Measurements from ENCODE around the gene DPP4. TPM values are rescaled to one million over a fixed set of nuclear protein-coding genes. Genes with fewer than 3 reads are reported as not detected.

Gene DPP4
- total RNA-seq, 1 experiment from 2014 or later, result 27.6 TPM

GRCh38 chr2:162057426-162057825 lies 16.6 kb downstream of the DPP4 start:
- Mint-ChIP-seq H3K4me1 (ENCODE audit: low read depth, unreplicated experiment) (peaks cover 22% of the 10 kb centered on the region), H3K36me3 (ENCODE audit: insufficient read depth, unreplicated experiment) (no peaks in the 10 kb centered on the region), H3K9me3 (ENCODE audit: low read depth, unreplicated experiment) (no peaks in the 10 kb centered on the region), H3K4me3 (ENCODE audit: low read depth, unreplicated experiment) (no peak overlapping the region), H3K27me3 (ENCODE audit: unreplicated experiment) (no peaks in the 10 kb centered on the region), H3K27ac (ENCODE audit: unreplicated experiment) (no peak overlapping the region)
- CTCF ChIA-PET, result no interaction called here
- no peak for DNase-seq
- intact Hi-C loops (cut with micrococcal nuclease; ENCODE audit: unreplicated experiment), result no loop called here
- TF ChIP-seq CTCF (IDR thresholded peaks at IDR 0.05; ENCODE audit: unreplicated experiment), result no peak
- BruUV-seq (replicated peaks), result no TSS peak

GRCh38 chr2:162056796-162057399 lies 17.1 kb downstream of the DPP4 start:
- no peaks in the 10 kb centered on the region for H3K36me3 Mint-ChIP-seq (ENCODE audit: insufficient read depth, unreplicated experiment)
- DNase-seq, result no peak
- no peaks in the 10 kb centered on the region for H3K27me3 Mint-ChIP-seq (ENCODE audit: unreplicated experiment)
- CTCF ChIA-PET, result no interaction called here
- no TSS peak for BruUV-seq (replicated peaks)
- no peak overlapping the region for H3K4me3 Mint-ChIP-seq (ENCODE audit: low read depth, unreplicated experiment)
- peaks cover 21% of the 10 kb centered on the region for H3K4me1 Mint-ChIP-seq (ENCODE audit: low read depth, unreplicated experiment)
- no peaks in the 10 kb centered on the region for H3K9me3 Mint-ChIP-seq (ENCODE audit: low read depth, unreplicated experiment)
- no peak for TF ChIP-seq CTCF (IDR thresholded peaks at IDR 0.05; ENCODE audit: unreplicated experiment)
- H3K27ac Mint-ChIP-seq (ENCODE audit: unreplicated experiment), result no peak overlapping the region
- intact Hi-C loops (cut with micrococcal nuclease; ENCODE audit: unreplicated experiment), result no loop called here

DNA sequence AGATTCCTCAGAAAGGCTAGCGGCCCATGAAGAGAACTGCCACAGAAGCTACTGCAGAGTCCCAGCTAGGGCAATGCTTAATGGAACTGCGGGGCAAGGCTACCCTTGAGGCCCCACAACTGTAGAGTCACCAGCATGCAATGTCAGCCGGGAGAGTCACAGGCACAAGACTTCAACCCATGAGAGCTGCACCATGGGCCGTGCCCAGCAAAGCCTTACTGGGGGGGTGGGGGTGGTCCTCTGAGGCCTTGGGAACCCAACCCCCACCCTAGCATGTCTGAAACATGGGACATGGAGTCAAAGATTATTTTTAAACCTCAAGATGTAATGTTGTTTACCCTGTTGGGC lies 20.2 kb downstream of the DPP4 start:
- intact Hi-C loops (cut with micrococcal nuclease; ENCODE audit: unreplicated experiment), result no loop called here
- no peak for DNase-seq
- CTCF ChIA-PET, result no interaction called here
- Mint-ChIP-seq H3K27ac (ENCODE audit: unreplicated experiment) (no peak overlapping the region), H3K4me1 (ENCODE audit: low read depth, unreplicated experiment) (peaks cover 11% of the 10 kb centered on the region), H3K36me3 (ENCODE audit: insufficient read depth, unreplicated experiment) (no peaks in the 10 kb centered on the region), H3K4me3 (ENCODE audit: low read depth, unreplicated experiment) (no peak overlapping the region), H3K9me3 (ENCODE audit: low read depth, unreplicated experiment) (no peaks in the 10 kb centered on the region), H3K27me3 (ENCODE audit: unreplicated experiment) (no peaks in the 10 kb centered on the region)
- no peak for TF ChIP-seq CTCF (IDR thresholded peaks at IDR 0.05; ENCODE audit: unreplicated experiment)
- no TSS peak for BruUV-seq (replicated peaks)

DNA sequence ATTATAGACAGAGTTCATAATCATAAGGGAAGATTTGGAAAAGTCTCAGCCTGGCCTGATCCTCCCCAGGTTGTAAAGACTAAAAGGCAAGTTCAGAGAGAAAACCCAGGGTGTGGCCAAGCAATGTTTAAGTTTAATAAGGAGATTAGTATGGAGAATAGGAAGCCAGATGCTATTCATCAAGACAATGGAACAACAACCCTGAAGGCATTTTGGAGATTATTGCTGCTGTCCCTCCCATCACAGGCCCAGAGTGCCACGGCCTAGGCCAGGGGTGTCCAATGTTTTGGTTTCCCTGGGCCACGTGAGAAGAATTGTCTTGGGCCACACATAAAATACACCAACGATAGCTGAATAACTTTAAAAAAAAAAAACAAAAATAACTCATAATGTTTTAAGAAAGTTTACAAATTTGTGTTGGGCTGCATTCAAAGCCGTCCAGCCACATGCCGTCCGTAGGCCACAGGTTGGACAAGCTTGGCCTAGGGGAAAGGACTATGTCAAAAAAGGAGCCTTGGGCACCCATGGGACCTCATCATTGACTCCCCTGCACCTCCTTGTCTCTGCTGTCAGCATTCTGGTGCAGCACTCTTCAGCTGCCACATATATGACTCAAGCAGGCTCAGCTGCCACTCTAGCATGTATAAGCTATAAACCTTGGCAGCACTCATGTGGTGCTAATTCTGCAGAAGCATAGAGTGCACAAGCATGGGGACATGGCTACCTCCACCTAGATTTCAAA lies 20.8 kb downstream of the DPP4 start:
- intact Hi-C loops (cut with micrococcal nuclease; ENCODE audit: unreplicated experiment), result no loop called here

More for the DNA sequence above, 20.8 kb downstream of the DPP4 start:
- H3K36me3 Mint-ChIP-seq (ENCODE audit: insufficient read depth, unreplicated experiment), result no peaks in the 10 kb centered on the region
- no peak for DNase-seq
- CTCF ChIA-PET, result no interaction called here
- no peaks in the 10 kb centered on the region for H3K9me3 Mint-ChIP-seq (ENCODE audit: low read depth, unreplicated experiment)
- no peak overlapping the region for H3K27ac Mint-ChIP-seq (ENCODE audit: unreplicated experiment)
- H3K4me3 Mint-ChIP-seq (ENCODE audit: low read depth, unreplicated experiment), result no peak overlapping the region
- BruUV-seq (replicated peaks), result no TSS peak
- no peaks in the 10 kb centered on the region for H3K27me3 Mint-ChIP-seq (ENCODE audit: unreplicated experiment)
- TF ChIP-seq CTCF (IDR thresholded peaks at IDR 0.05; ENCODE audit: unreplicated experiment), result no peak
- H3K4me1 Mint-ChIP-seq (ENCODE audit: low read depth, unreplicated experiment), result peaks cover 11% of the 10 kb centered on the region
